Skeletal muscle tissue (tissue), 4 donors: Measurements from ENCODE around the gene C17orf78. TPM values are rescaled to one million over a fixed set of nuclear protein-coding genes. Genes with fewer than 3 reads are reported as not detected.

Source experiments
- H3K27ac ChIP-seq: one replicate; pipeline ENCODE4 v1.7.0; 2013; ENCODE audit warnings: mild to moderate bottlenecking, low read depth, low read length, inconsistent platforms
- H3K27me3 ChIP-seq, 3 donors: one replicate each; pipeline ENCODE4 v1.7.0; 2013; ENCODE audit warnings: low read length in 3 of 3; ENCODE audit not compliant: control insufficient read depth in 3 of 3, insufficient read depth in 3 of 3
- H3K36me3 ChIP-seq, 3 donors: one replicate each; pipeline ENCODE4 v1.7.0; 2013; ENCODE audit warnings: low read length in 3 of 3; ENCODE audit not compliant: control insufficient read depth in 3 of 3, insufficient read depth in 3 of 3
- H3K4me1 ChIP-seq, 3 donors: one replicate each; pipeline ENCODE4 v1.7.0; 2013; ENCODE audit warnings: low read length in 3 of 3, mild to moderate bottlenecking in 3 of 3; ENCODE audit not compliant: control insufficient read depth in 3 of 3, insufficient read depth in 3 of 3
- H3K4me3 ChIP-seq, 3 donors: one replicate each; pipeline ENCODE4 v1.7.0; 2013; ENCODE audit warnings: low read length in 3 of 3
- H3K9ac ChIP-seq, 3 donors: one replicate each; pipeline ENCODE4 v1.7.0; 2013; ENCODE audit warnings: low read length in 3 of 3, mild to moderate bottlenecking in 3 of 3, moderate library complexity in 2 of 3, low read depth in 1 of 3
- H3K9me3 ChIP-seq, 3 donors: one replicate each; pipeline ENCODE4 v1.7.0; 2013; ENCODE audit warnings: low read length in 3 of 3; ENCODE audit not compliant: control insufficient read depth in 3 of 3
- total RNA-seq: library from RNA; depleted of rRNA; stranded (reverse); fragments of >200 nt; gene quantifications from one replicate; pipeline ENCODE4 v1.2.3, GENCODE V29; 2014
- donor health status: Osteomylitis.

C17orf78 gene
- total RNA-seq, 1 donor from 2014 or later = not detected

GRCh38 chr17:37384560-37385149 is 8.9 kb downstream of the C17orf78 start:
- H3K9me3 ChIP-seq = no peaks in the 10 kb centered on the region
- no peak overlapping the region for H3K27ac ChIP-seq
- H3K27me3 ChIP-seq = no peaks in the 10 kb centered on the region
- H3K4me3 ChIP-seq = no peak overlapping the region
- H3K4me1 ChIP-seq = no peaks in the 10 kb centered on the region
- no peak overlapping the region for H3K9ac ChIP-seq
- H3K36me3 ChIP-seq = no peaks in the 10 kb centered on the region

GRCh38 chr17:37385474-37385990 is 9.7 kb downstream of the C17orf78 start:
- no peaks in the 10 kb centered on the region for H3K4me1 ChIP-seq
- H3K27me3 ChIP-seq = no peaks in the 10 kb centered on the region
- no peak overlapping the region for H3K9ac ChIP-seq
- no peaks in the 10 kb centered on the region for H3K36me3 ChIP-seq
- H3K9me3 ChIP-seq = no peaks in the 10 kb centered on the region
- H3K27ac ChIP-seq = no peak overlapping the region
- H3K4me3 ChIP-seq = no peak overlapping the region

- Histone ChIP-seq H3K4me1 (no peaks in the 10 kb centered on the region), H3K27me3 (no peaks in the 10 kb centered on the region), H3K27ac (no peak overlapping the region), H3K9me3 (no peaks in the 10 kb centered on the region), H3K9ac (no peak overlapping the region), H3K36me3 (no peaks in the 10 kb centered on the region), H3K4me3 (no peak overlapping the region)
These were observed 10.7 kb downstream of the C17orf78 start for GRCh38 chr17:37386462-37386861.

- Histone ChIP-seq H3K27me3 (no peaks in the 10 kb centered on the region), H3K36me3 (no peaks in the 10 kb centered on the region), H3K27ac (no peak overlapping the region), H3K9ac (no peak overlapping the region), H3K9me3 (no peaks in the 10 kb centered on the region), H3K4me3 (no peak overlapping the region), H3K4me1 (peaks cover 0 to 3% (median 0%) of the 10 kb centered on the region in 3 donors)
These were observed 12.5 kb downstream of the C17orf78 start for GRCh38 chr17:37388266-37388665.

GRCh38 chr17:37389160-37389559 is 13.4 kb downstream of the C17orf78 start:
- H3K4me3 ChIP-seq = no peak overlapping the region
- H3K27me3 ChIP-seq = no peaks in the 10 kb centered on the region
- H3K27ac ChIP-seq = no peak overlapping the region
- no peaks in the 10 kb centered on the region for H3K9me3 ChIP-seq
- peaks cover 0 to 3% (median 0%) of the 10 kb centered on the region in 3 donors for H3K4me1 ChIP-seq
- H3K9ac ChIP-seq = no peak overlapping the region
- H3K36me3 ChIP-seq = no peaks in the 10 kb centered on the region

GRCh38 chr17:37391146-37391545 is 15.4 kb downstream of the C17orf78 start:
- H3K4me1 ChIP-seq = peaks cover 0 to 3% (median 0%) of the 10 kb centered on the region in 3 donors
- no peaks in the 10 kb centered on the region for H3K36me3 ChIP-seq
- no peaks in the 10 kb centered on the region for H3K9me3 ChIP-seq
- H3K27ac ChIP-seq = no peak overlapping the region
- no peaks in the 10 kb centered on the region for H3K27me3 ChIP-seq
- H3K9ac ChIP-seq = no peak overlapping the region
- H3K4me3 ChIP-seq = no peak overlapping the region

- H3K36me3 ChIP-seq = no peaks in the 10 kb centered on the region
- H3K27ac ChIP-seq = no peak overlapping the region
- H3K9me3 ChIP-seq = no peaks in the 10 kb centered on the region
- H3K4me3 ChIP-seq = no peak overlapping the region
- no peaks in the 10 kb centered on the region for H3K27me3 ChIP-seq
- H3K4me1 ChIP-seq = peaks cover 0 to 3% (median 0%) of the 10 kb centered on the region in 3 donors
- H3K9ac ChIP-seq = no peak overlapping the region
These were observed 16.3 kb downstream of the C17orf78 start for GRCh38 chr17:37392024-37392590.

GRCh38 chr17:37393352-37393751 is 17.6 kb downstream of the C17orf78 start:
- H3K27me3 ChIP-seq = no peaks in the 10 kb centered on the region
- no peak overlapping the region for H3K27ac ChIP-seq
- no peaks in the 10 kb centered on the region for H3K36me3 ChIP-seq
- no peaks in the 10 kb centered on the region for H3K9me3 ChIP-seq
- H3K4me3 ChIP-seq = no peak overlapping the region
- peaks cover 0 to 3% (median 0%) of the 10 kb centered on the region in 3 donors for H3K4me1 ChIP-seq
- H3K9ac ChIP-seq = no peak overlapping the region

- H3K4me3 ChIP-seq = no peak overlapping the region
- no peaks in the 10 kb centered on the region for H3K27me3 ChIP-seq
- H3K4me1 ChIP-seq = no peaks in the 10 kb centered on the region
- H3K9ac ChIP-seq = no peak overlapping the region
- no peaks in the 10 kb centered on the region for H3K9me3 ChIP-seq
- no peaks in the 10 kb centered on the region for H3K36me3 ChIP-seq
- no peak overlapping the region for H3K27ac ChIP-seq
These were observed 23.5 kb downstream of the C17orf78 start for GRCh38 chr17:37399265-37399803.

GRCh38 chr17:37400505-37400904 is 24.7 kb downstream of the C17orf78 start:
- H3K36me3 ChIP-seq = no peaks in the 10 kb centered on the region
- no peaks in the 10 kb centered on the region for H3K27me3 ChIP-seq
- H3K4me3 ChIP-seq = no peak overlapping the region
- no peak overlapping the region for H3K27ac ChIP-seq
- no peak overlapping the region for H3K9ac ChIP-seq
- H3K9me3 ChIP-seq = no peaks in the 10 kb centered on the region
- H3K4me1 ChIP-seq = peaks cover 0 to 9% (median 2%) of the 10 kb centered on the region in 3 donors
